Kasumi-1 (cell line): ENCODE results near the gene HYDIN.
"Not testable (repeated sequence)": the region's sequence is repeated elsewhere in the genome, so short reads cannot be mapped to it uniquely, and the experiment has no call there.

Experiments used
- DNase-seq, 2 experiments: peaks; one replicate each; lab custom pipeline; 2025; lab: John Stamatoyannopoulos, UW

The HYDIN gene

DNA sequence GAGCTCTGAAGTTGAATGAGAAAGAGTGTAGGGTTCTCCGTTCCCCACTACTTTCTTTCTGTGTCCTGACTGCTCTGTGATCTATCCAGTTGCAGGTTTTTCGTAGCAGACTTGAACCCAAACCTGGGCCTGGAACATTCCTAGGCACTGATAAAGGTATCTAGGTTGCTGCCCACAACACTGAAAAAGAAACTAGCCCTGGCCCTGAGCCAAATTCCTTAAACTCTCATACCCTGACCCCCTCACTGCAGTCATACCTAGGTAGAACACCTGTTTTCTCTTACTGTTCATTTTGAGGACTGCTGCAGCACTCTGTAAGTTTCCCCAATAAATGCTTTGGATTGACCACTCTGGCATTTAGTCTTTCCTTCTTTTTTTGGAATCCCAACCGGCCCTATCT lies 5.4 kb downstream of the HYDIN start:
- no peak for DNase-seq

DNA sequence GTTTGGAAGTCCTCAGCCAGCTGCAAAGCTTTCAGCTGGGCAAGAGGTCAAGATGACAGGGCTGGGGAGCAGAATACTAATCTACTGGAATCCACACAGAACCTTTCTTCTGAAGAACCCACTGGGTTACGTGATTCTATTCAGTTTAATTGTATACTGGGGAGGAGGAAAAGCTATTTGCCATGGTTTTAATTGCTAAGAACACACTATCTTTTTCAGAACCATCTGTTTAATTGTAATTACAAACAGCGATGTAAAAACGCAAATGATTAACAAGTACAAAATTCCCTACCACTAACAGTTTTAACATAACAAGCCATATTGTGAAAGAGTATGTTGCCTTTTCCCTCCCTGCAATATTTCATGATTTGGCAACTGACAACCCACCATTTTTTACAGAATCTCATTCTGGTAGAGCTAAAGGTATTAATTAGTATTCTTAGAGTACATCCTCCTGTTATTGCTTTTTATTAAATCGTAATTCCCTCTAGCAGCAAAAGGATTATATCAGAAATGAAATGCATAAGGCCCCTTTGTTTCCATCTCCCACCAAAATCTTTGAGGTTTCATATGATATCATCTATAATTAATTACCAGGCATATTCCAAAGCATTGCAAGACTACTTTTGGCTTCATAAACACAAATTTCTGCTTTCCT lies 12.1 kb downstream of the HYDIN start:
- DNase-seq, result no peak

DNA sequence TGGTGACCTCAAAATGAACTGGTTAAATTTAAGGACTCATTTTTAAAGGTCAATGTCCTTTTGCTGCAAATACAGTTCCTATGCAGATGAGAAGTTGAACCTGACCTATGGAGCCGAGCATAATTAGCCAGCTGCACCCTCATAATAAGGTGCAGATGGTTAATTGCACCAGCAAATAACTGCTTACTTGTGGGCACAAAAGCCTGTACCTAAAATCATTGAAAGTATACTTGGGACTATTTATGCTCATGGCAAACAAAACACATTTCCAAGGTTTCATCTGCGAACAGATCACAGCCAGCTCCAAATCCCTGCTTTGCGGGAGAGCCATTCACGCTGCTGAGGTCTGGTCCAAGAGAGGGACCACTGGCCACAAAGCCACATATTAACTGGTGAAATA lies 13.0 kb downstream of the HYDIN start:
- DNase-seq, result no peak

DNA sequence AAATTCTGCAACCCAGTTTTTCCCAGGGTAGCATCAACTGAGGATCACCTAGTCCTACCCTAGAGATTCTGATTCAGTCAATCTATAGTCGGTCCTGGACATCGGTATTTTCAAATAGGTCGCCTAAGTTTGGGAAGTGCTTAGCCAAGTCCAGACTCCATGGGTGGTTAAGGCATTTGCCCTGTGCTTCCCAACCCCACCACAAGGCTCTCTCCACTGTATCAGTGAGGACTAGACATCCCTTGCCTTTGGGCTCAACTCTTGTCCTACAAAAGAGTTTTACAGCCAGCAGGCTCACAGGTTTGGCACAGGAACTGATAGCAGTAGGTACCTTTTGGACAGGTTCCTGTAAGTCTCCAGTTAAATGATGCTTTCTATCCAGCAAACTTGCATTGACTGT lies 13.8 kb downstream of the HYDIN start:
- no peak for DNase-seq

DNA sequence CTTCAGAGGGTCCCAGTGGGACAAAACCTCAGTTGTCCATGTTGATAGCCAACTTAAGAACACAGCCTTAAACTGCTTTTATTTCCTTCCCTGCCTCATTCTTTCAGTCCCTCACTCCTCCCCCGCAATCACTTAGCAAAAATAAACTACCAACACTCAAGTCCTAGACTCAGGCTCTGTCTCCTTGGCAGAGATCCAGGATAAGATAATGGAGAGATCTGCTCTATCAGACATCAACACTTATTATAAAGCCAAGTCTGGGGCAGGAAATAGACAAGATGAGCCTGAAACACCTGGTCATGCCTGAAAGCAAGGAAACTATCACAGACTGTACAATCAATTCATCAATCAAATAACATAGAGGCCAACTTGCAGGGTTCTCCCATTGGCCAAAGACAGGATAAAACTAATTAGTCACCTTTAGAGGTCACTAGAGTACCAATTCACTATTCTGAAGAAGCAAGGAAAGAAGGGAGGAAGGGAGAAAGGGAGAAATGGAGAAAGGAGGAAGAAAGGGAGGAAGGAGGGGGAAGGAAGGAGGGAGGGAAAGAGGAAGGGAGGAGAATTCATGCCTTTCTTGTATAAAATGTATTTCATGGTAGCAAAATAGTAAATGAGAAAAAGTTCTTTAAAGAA lies 15.7 kb downstream of the HYDIN start:
- DNase-seq, result no peak

DNA sequence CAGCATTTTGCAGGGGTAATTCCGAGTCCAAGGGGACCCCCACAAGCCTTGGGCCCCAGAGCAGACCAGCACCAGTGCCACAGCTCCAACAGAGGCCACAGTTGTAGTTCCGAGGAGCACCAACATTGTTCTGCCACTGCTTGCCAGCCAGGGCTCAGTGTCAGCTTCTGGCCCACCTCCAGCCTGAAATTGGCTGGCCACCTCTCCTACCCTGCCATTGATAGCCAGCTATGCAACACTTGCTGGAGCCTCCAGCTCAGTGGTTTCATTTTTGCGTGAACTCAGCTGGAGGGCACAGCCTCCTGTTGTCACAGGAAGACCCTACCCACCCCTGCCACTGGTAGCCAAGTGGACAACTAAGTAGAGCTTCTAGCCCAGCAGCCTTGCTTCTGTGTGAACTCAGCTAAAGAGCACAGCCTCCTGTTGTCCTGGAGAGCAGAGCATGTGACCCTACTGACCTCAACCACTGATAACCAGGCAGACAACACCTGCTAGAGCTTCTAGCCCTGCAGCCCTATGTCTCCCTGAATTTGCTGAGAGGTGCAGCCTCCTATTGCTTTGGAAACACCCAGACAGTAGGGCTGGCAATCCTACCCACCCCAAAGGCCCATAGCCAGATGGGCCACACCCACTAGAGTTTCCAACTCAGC lies 24.9 kb downstream of the HYDIN start:
- no peak for DNase-seq

DNA sequence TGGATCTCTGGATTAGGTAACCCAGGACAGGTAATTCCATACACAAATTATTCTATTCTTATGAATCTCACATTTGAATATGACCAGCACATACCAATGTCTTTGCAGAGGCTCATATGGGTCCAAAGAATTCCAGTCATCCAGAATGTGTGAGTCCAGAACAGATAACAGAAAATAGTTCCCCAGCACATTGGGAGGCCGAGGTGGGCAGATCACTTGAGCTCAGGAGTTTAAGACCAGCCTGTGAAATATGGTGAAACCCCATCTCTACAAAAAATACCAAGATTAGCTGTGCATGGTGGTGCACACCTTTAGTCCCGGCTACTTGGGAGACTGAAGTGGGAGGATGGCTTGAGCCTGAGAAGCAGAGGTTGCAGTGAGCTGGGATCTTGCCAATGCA lies 26.9 kb downstream of the HYDIN start:
- DNase-seq, result no peak

DNA sequence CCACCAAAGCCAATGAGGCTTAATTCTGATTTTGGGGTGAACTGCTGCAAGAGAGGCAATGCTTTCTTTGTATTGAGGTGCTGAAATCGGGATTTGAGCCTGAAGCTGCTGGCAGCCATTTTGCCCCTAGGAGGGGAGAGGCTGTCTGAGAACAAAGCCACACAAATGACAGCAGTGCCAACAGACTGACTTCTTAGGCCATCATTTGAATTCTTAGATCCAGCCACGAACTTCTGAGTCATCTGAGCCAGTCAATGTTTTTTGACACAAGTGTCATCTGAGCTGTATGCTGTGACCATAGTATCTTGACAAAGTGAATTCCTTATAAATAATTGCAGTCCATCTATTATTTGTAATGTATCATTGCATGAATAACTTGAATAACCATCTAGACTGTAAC lies 29.0 kb downstream of the HYDIN start:
- DNase-seq, result no peak

DNA sequence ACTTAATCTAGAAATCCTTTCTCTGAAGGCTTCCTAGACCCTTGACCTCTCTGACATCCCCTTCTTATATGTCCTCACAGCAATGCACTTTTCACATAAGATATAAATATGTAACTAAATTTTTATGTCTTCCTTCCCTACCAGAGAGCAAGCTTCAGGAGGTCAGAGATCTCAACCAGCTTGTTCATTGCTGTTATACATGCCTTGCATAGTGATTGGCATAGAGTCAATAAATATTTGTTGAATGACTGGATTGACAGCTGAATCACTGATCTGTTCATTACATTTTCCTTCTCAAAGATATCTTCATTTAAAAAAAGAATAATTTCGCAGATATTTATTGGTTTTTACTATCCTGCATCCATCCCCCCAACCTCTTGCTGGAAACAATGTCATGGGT lies 29.5 kb downstream of the HYDIN start:
- no peak for DNase-seq

DNA sequence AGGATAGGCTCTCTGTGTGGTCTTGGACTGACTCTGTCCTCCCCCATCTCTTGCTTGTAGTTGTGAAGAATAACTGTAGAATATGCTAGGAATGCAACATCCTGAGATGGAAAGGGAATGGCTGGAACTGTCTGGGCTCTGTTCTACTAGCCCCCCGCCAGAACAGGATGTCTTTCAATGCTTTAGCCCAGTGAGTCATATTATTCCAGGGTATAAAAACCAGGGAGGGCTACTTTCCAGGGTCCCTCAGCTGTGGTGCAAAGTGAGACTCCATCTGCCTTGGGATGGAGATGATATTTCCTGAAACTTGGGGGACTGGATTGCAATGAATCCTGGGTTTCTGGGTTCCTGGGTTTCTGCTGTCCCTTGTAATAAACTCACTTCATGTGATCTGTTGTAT lies 32.1 kb downstream of the HYDIN start:
- no peak for DNase-seq

DNA sequence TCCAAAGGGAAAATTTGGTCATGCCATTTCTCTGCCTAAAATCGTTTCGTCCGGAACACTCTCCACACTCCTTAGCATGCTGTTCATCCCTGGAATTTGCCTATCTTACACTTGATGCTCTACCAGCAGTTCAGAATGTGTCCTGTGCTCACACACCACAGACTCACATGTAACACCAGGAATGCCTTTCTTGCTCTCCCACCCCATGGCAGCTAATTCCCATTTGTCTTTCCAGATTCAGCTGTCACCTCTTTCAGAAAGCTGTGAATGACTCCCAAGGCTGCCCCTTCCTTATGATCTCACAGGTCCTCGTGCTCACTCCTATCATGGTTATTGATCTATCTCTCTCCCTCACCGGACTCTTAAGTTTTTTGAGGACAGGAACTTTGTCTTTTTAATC lies 38.1 kb downstream of the HYDIN start:
- no peak for DNase-seq

DNA sequence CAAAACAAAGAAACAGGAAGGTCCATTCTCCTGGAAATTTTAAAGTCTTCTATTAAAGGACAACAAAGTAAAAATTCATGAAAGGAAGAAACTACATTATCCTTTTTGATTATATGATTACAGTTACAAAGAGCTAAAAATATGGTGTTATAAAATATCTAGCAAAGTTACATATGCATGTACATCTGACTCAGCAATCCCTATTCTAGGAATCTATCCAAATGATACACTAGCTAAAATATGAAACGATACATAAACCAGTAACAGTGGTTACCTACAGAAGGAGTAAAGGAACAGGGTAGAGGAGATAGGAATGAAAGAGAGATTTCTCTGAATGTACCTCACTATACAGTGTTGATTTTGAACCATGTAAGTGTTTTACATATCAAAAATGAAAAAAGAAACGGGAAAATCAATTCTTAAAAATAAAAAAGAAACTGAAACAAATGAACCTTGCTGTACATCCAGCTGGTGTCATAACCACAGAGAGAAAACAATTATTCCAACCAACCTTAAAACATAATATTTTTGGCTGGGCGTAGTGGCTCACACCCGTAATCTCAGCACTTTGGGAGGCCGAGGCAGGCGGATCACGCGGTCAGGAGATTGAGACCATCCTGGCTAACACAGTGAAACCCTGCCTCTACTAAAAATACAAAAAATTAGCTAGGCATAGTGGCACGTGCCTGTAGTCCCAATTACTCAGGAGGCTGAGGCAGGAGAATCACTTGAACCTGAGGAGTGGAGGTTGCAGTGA lies 41.4 kb downstream of the HYDIN start:
- DNase-seq, result no peak

DNA sequence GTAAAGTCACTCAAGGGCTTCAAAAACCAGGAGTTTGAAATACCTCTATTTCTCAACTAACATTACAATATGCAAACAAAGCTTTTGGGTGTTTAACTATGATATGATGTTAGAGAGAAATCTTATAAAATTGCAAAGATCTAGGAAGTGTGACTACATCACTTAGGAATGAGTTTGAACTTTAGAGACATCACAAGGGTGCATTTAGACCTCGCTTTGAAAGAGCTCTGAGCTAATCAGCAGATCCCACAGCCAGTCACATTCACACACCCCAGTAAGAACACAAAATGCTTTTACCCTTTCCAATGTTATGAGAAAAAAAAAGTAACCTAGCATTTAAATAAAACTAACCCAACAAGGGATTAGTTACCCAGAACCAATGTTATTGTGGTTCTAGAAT lies 45.2 kb downstream of the HYDIN start:
- DNase-seq, result no peak

DNA sequence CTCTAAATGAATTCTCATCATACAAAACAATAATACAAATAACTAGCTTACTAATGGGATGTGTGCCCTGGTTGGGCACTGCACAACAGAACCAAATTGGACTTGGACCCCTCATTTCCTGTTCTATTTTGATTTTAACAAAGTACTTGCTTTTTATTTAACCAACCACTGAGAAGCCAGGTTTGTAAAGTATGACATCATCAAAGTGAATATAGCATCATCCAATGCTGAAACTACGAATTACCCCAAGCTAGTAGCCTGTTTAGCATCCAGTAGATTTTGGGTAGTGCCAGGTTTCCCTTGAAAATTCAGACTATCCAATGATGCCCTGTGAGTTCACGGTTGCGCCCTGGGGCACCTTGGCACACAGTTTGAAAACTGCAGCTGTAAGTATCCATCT lies 51.0 kb downstream of the HYDIN start:
- no peak for DNase-seq

DNA sequence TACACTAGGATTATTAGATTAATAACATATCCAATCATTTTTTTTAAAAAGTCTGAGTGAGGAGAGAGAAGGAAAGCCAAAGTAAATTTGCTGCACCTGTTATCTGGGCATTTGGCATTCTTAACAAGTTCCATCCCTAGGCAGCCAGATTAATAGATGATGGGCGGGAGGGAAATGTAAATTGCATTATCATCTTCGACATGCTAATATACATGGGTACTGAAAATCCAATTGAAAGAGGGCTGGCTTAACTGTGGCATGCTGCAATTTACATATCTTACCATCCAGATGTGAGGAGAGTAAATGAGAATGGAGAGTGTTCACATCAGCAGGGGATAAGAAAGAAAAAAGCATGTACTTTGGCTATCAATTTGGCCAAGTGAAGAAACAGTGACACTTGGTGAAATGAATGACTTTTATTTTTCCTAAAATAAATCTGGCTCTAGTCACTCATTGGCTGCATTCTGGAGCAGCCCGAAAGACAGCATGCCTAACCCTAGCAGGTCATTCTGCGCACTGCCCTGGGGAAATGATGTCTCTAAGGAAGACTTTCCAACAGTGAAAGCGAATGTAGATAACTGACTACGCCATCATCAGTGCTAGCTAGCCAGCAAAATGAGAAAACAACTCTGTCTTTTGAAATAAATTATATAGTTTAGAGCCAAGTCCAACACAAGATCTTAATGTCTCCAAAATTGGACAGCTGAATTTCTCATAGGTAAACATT lies 57.9 kb downstream of the HYDIN start:
- DNase-seq, result no peak

DNA sequence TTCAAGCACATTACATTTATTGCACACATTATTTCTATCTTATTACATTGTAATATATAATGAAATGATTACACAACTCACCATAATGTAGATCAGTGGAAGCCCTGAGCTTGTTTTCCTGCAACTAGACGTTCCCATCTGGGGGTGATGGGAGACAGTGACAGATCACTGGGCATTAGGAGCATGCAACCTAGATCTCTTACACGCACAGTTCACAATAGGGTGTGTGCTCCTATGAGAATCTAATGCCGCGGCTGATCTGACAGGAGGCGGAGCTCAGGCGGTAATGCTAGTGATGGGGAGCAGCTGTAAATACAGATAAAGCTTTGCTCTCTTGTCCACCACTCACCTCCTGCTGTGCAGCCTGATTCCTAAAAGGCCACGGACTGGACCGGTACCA lies 69.5 kb downstream of the HYDIN start:
- not testable (repeated sequence) for DNase-seq

DNA sequence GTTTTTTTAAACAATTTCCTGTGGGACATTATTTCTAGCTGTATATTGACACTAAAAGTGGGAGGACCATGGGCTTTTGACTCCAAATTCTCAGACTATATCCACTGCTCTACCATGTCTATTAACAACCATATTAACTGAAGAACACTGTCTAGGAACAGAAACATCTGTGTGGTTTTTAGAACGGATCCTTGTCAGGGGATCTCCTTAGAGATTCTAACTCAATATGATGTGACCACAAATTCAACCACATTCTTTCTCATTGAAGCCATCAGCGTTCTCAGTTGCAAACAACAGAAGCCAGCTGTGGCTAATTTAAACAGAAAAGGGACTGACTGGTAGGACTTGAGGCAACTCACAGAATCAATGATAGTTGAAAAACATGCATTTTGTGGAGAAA lies 73.2 kb downstream of the HYDIN start:
- DNase-seq, result not testable (repeated sequence)

DNA sequence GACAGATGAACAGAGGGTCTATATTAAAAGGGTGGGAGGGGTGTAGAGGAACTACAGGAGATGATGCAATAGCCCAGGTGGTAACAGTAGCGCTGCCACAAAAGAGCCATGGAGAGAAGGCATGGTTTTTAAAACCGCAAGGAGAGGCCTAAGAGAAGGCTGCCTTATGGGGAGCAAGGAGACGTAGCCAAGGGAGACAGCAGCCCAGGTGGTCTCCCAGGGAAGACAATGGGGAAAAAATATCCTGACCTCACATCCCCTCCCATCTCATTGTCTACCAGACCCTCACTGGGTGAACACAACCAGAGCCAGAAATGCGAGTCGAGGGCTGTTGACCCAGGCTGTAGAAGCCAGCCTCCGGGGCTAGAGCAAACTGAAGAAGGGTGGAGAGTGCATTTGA lies 77.2 kb downstream of the HYDIN start:
- DNase-seq, result not testable (repeated sequence)

DNA sequence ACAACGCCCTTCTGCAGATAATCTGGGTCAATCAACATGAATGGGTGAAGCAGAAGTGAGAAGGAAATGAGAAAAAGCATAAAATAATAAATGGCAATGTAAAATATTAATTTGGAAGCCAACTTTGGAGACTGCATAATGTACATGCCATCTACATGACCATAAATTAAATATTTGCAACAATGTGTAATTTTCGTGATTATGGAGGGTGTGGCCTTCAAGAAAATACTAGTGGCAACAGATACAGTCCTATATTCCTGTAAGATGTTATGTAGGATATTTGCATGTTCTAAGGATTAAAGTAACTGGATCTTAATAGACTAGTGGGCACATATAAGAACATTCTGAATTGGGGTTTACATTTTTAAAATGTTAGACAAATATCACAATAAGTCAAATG lies 78.9 kb downstream of the HYDIN start:
- DNase-seq, result not testable (repeated sequence)

DNA sequence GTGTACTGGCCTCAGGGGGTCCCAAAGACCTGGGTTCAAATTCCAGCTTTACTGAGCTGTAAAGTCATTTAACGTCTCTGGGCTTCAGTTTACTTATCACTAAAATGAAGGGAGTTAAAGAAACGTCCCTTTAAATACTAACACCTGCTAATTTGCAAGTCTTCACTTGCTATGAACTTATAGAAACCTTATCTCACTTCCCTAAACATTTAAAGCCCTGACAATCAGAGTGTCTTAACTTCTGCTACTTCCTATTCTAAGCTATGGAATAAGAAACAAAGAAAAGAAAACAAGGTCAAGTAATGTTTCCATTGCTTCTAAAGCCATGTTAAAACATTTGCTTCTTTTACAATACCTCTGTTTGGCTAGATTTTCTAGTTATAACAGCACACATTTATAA lies 87.3 kb downstream of the HYDIN start:
- DNase-seq, result not testable (repeated sequence)

DNA sequence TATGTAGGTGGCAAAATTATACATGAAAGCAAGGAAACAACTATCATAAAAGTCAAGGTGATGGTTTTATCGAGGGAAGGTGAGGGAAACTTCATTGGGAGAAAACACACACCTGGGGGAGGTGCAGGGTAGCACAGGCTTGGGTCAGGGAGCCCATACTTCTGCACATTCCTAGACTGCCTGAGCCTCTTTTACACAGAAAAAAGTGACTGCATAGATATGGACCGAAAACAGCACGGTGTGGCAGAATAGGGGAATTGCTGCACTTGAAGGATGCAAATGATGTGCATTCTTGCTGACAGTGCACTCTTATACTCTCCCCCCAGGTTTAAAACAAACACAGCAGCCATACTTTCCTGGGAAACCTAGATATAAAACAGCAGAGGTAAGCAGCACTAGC lies 120.0 kb downstream of the HYDIN start:
- DNase-seq, result not testable (repeated sequence)

DNA sequence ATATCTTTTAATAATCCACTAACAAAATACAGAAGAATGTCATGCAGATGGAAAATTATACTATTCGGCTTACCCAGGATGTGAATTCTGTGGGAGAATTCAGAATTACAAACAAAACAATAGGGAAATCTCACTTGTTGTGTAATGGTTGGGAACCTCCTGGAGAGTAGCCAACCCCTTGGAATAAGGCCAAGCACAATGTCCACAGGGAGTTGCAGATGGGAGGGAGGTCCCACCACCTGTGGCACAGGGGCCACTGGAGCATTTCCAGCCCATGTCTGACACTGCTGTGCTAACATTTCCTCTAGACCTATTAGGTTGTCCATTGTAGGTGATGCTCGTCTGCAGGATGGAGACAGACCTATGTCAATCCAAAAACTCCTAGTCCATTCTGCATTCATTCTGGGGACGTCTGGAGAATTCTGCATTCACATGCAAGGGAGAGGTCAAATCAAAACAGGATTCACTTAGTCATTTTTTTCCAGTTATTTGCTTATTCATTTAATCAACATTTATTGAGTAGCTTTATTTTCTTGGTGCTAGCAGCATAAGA lies 120.8 kb downstream of the HYDIN start:
- DNase-seq, result not testable (repeated sequence)
